ENCODE results near the gene LPAR2. TPM values are rescaled to one million over a fixed set of nuclear protein-coding genes. Genes with fewer than 3 reads are reported as not detected.

The LPAR2 gene
- total RNA-seq, 4 donors from 2014 or later, result 16.5 to 31.6 (median 28.2) TPM

- TF ChIP-seq CTCF (IDR thresholded peaks at IDR 0.05), result no peak
- TF ChIP-seq POLR2A (IDR thresholded peaks at IDR 0.05), result no peak
- 90 to 91% methylated on average over 13 to 16 of the region's 17 CpGs for WGBS, 2 donors
- intact Hi-C loops (cut with DNase I; ENCODE audit: low total_unique reads), result no loop called here
- no peak overlapping the region for H3K4me3 ChIP-seq (ENCODE audit: low read depth, poor library complexity, severe bottlenecking)
- DNase-seq (ENCODE audit: low spot score in 2 of 2), result no peak
Observed at GRCh38 chr19:19645233-19645870, 17.3 kb upstream of the LPAR2 start.

GRCh38 chr19:19644054-19644388, 16.0 kb upstream of the LPAR2 start:
- TF ChIP-seq CTCF (IDR thresholded peaks at IDR 0.05) (no peak), POLR2A (IDR thresholded peaks at IDR 0.05) (no peak)
- intact Hi-C loops (cut with DNase I; ENCODE audit: low total_unique reads), result no loop called here
- DNase-seq (ENCODE audit: low spot score in 2 of 2), result no peak
- WGBS, 2 donors, result 20 to 29% methylated on average over 5 of the region's 5 CpGs
- no peak overlapping the region for H3K4me3 ChIP-seq (ENCODE audit: low read depth, poor library complexity, severe bottlenecking)

GRCh38 chr19:19643158-19644053, 15.4 kb upstream of the LPAR2 start, which contains the start of gene GMIP:
Gene GMIP, minus strand, starts transcription at chr19:19643657. Its CDS starts 128 bp downstream, at chr19:19643529.
- WGBS, 2 donors, result 0% methylated on average over 14 to 29 of the region's 50 CpGs
- peak; percentile 66 to 95 for DNase-seq (ENCODE audit: low spot score in 2 of 2)
- TF ChIP-seq POLR2A (IDR thresholded peaks at IDR 0.05) (no peak), CTCF (IDR thresholded peaks at IDR 0.05) (no peak)
- intact Hi-C loops (cut with DNase I; ENCODE audit: low total_unique reads), result no loop called here
- H3K4me3 ChIP-seq (ENCODE audit: low read depth, poor library complexity, severe bottlenecking), result peak within 1 kb of the TSS; percentile 55

- peak overlapping the region; percentile 55 for H3K4me3 ChIP-seq (ENCODE audit: low read depth, poor library complexity, severe bottlenecking)
- 10 to 18% methylated on average over 15 to 16 of the region's 16 CpGs for WGBS, 2 donors
- TF ChIP-seq POLR2A (IDR thresholded peaks at IDR 0.05) (no peak), CTCF (IDR thresholded peaks at IDR 0.05) (no peak)
- intact Hi-C loops (cut with DNase I; ENCODE audit: low total_unique reads), result no loop called here
- DNase-seq (ENCODE audit: low spot score in 2 of 2), result no peak
Observed at GRCh38 chr19:19642506-19643157, 14.6 kb upstream of the LPAR2 start.

- TF ChIP-seq POLR2A (IDR thresholded peaks at IDR 0.05), result no peak
- H3K4me3 ChIP-seq (ENCODE audit: low read depth, poor library complexity, severe bottlenecking), result no peak overlapping the region
- intact Hi-C loops (cut with DNase I; ENCODE audit: low total_unique reads), result no loop called here
- no peak for DNase-seq (ENCODE audit: low spot score in 2 of 2)
- WGBS, 2 donors, result 80 to 81% methylated on average over 38 to 53 of the region's 53 CpGs
Observed at GRCh38 chr19:19637523-19638251, 9.7 kb upstream of the LPAR2 start.
